ENCODE measurements around the gene PSEN2.

- TF ChIP-seq CTCF (IDR thresholded peaks at IDR 0.05; ENCODE audit: control extremely low read depth in 1 of 3, insufficient read depth in 1 of 3, low read depth in 1 of 3, low read length in 3 of 3): no peak
- no peak for TF ChIP-seq GTF2F1 (IDR thresholded peaks at IDR 0.05; ENCODE audit: borderline replicate concordance, low read depth, low read length)
- no peak for TF ChIP-seq EP300 (IDR thresholded peaks at IDR 0.05; ENCODE audit: borderline replicate concordance in 1 of 2, low read depth in 2 of 2, low read length in 2 of 2)
- TF ChIP-seq TAF1 (IDR thresholded peaks at IDR 0.05; ENCODE audit: low read depth, low read length): no peak
- no peak for TF ChIP-seq POLR2AphosphoS5 (IDR thresholded peaks at IDR 0.05; ENCODE audit: low read depth, low read length)
- TF ChIP-seq CTBP2 (IDR thresholded peaks at IDR 0.05; ENCODE audit: borderline replicate concordance, insufficient read depth, insufficient read length, low read length): no peak
- no peak for TF ChIP-seq TCF12 (IDR thresholded peaks at IDR 0.05; ENCODE audit: low read depth, low read length)
Measured at GRCh38 chr1:226915672-226915995, 45.2 kb downstream of the PSEN2 start.
